ENCODE data around the gene HRCT1.
"Not testable (repeated sequence)": the region's sequence is repeated elsewhere in the genome, so short reads cannot be mapped to it uniquely, and the experiment has no call there.

HRCT1 gene

DNA sequence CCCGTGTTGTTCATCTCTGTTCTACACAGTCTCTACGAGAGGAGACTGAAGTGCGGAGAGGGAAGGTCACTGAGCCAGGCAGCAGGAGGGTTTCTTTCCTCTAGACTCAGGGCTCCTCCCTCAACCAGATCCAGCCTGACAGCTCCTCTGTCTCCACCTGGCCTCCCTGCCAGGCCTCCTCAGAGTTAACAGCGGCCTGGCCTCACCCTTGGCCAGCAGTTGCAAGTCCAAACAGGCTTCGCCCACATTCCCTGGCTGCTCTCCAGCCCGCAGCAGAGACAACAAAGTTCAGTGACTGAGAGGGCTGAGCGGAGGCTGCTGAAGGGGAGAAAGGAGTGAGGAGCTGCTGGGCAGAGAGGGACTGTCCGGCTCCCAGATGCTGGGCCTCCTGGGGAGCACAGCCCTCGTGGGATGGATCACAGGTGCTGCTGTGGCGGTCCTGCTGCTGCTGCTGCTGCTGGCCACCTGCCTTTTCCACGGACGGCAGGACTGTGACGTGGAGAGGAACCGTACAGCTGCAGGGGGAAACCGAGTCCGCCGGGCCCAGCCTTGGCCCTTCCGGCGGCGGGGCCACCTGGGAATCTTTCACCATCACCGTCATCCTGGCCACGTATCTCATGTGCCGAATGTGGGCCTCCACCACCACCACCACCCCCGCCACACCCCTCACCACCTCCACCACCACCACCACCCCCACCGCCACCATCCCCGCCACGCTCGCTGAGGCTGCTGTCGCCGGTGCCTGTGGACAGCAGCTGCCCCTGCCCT is at the start of gene HRCT1:
Gene HRCT1 (plus strand): TSS at position 291 of the 768 bp plus-strand sequence. CDS start 86 bp downstream, at position 377.
- no peak for DNase-seq

DNA sequence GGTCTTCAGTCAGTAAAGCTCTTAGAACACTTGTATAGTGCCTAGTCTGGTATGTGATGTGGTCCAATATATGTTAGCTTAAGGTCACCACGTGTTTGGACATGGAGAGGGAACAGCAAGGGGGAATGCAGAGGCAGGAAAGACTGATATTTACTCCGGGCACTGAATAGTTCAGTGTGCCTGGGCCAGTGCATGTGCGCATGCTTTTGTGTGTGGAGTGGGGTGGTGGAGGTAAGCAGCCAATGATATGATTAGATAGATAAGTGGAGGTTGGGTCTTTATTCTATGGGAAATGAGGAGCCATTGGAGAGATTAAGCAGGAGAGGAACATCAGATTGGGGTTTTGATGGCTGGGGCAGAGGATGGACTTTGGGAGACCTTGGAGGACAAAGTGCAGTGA is 49.8 kb upstream of the HRCT1 start:
- DNase-seq = no peak

DNA sequence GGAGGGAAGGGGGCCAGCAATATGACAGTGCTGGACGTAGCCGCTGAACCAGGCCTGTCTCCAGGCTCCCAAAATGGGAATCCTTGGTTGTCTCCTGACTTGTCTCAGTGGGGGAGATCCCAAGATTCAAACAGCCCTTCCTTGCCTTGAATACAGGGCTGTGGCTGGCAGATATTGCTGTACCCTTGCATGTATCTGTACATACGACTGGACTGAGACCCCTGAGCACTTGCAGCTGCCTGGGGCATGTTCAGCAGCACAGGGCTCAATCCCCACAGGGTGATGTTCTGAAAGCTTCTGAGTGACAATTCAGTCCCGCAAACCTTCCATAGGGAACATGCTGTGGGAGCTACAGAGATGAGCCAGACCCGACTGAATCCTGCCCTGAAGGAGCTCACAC is 49.1 kb upstream of the HRCT1 start:
- DNase-seq = no peak

DNA sequence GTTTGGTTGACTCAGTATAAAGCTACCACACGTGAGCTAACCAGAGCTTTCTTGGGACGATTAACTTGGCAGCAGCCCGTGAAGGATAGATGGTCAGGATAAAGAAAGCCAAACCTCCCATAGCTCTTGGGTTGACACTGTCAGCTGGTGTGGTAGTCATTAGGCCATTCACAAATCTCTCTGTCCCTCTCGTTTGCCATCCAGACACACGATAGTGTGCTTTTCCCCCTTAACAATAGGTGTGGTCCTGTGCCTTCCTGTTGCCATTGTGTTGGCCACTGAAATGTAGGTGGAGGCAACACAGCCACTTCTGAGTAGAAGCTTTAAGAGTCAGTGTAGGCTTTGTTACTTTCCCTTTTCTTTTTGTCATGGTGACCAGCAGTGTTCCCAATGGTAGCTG is 47.5 kb upstream of the HRCT1 start:
- no peak for DNase-seq

DNA sequence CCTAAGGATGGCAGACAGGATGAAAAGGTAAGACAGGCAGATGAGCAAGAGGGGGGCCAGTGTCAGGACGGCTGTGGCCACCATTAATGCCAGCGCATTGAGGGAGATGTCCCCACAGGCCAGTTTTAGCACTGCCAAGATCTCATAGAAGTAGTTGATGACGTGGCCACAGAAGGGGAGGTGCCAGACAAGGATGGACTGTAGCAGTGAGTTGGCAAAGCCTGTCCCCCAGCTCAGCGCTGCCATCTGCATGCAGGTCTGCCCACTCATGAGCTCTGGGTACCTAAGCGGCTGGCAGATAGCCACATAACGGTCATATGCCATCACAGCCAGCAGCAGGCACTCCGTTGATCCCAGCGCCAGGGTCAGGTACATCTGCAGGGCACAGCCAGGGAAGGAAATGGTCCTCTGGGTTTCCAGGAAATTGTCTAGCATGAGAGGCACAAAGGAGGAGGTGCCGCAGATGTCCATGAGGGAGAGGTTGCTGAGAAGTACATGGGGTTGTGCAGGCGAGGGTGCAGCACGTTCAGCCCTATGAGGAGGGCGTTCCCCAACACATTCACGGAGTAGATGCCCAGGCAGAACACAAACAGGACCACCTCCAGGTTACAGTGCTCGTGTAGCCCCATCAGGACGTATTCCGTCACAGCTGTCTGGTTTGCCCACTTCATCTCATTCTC is 46.6 kb upstream of the HRCT1 start:
- DNase-seq = peak; percentile 52

DNA sequence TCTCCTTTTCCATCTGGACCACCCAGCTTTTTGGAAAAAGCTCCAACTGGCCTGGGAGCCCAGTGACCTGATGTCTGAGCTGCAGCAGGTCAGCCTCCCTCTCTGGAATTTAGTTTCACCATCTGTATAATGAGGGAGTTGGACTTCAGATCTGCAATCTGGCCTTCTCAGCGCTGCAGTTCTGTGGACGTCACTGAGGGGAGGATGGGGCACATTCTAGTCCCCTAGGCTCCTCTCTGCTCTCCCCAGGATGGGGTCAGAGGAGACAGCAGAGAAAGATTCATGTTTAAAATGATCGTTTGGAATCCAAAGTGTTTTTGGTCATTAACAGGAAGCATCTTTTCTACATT is 46.0 kb upstream of the HRCT1 start:
- no peak for DNase-seq

DNA sequence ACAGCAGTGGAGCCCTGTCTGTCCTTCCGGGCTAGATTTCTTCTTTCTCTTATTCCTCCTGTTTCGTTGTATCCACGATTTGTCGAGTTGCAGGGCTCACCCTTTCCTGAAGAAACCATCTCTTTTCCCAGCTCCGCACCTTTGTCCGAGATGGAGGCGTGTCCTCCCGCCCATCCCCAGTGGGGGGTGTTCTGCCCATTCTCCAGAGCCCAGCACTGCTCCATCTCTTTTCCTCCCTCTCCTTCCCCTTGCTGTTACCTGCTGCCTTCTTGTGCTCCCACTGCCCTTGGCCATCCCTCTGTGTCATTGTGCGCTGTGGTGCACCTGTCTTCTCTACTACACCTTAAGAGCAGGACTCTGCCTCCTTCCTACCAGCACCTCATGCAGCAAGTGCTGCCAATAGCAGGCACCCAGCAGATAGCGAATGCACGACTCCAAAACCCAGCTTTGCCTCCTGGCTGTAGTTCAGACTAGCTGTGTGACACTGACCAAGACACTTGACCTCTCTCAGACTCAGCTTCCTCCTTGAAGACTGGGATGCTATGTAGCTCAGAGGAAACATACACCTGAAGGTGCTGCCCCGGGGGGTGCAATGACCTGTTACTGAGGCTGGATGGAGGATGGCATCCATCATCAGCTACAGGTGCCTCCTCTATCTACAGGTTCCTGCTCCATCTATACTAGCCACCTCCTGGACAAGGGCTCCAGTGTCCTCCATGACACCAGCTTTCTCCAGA is 44.7 kb upstream of the HRCT1 start:
- no peak for DNase-seq

DNA sequence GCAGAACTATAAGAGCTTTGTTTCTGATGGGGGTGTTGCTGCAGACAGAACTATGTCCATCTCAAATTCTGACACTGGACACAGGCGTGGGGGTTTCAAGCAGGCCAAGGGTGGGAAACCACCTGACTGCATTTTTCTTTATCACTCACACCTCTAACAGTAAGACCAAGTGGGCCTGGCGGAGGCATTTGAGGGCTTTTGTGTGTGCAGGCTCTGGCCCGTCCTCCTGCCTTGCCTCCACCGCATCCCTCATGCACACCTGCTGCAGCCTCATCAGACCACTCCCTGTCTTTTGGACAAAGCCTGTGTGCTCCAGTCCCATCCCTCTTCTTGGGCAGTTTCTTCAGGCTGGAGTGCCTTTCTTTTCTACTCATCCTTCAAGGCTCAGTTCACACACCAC is 43.7 kb upstream of the HRCT1 start:
- DNase-seq = no peak

DNA sequence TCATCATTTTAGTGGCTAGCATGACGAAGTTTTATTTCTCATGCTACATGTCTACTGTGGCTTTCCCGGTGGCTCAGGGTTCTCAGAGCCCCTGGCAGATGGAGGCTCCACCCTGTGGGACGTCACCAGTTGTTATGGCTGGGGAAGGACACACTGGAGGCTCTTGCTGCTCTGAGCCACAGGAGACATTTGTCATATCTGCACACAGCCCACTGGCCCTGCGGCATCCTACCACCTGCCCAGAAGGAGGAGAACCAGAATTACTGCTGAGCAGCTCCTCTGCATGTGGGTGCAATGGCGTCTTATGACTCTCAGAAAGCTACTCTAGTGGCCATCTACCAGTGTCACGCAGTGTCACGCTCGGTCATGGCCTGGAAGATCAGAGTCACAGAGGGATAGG is 42.4 kb upstream of the HRCT1 start:
- DNase-seq = no peak

DNA sequence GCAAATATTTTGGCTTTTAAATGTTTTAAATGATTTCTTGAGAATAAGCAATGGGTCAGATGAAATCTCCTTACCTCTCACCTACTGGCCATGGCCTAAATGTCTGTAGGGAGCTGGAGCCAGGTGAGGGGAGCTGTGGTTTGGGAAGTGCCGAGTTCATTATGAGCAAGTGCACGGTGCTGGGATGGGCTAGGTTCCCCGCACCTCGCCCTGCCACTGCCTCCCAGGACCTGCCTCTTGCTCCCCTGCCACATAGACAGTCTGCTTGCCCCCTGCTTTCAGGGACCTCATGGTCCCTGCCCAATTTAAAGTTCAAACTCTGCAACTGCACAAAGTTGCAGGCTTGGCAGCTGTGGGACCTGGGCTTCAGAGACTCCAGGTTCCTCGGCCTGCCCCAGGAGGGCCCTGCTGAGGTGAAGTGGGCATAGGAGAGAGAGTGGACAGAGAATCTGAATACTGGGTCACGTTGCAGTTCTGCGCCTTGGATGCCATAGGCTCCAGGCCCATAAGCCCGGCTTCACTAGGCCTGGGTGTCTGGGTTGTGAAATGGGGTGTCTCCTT is 41.2 kb upstream of the HRCT1 start:
- DNase-seq = no peak

DNA sequence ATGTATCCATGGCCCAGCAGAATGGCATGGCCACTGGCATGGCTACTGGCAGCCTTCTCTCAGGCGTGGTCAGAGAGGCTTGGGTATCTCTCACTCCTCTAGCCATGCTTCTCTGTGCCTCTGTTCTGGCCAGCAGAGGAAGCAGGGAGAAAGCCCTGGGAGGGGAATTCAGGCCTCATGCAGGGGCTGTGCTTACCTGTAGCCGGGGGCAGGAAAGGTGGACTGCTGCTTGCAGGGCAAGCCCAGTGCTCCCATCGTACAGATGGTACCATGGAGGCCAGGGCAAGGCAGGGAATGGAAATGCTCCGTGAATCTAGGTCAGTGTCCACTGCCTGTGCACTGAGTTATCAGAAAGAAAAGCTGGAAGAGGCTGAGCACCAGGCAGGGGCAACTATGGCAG is 38.5 kb upstream of the HRCT1 start:
- DNase-seq = no peak

DNA sequence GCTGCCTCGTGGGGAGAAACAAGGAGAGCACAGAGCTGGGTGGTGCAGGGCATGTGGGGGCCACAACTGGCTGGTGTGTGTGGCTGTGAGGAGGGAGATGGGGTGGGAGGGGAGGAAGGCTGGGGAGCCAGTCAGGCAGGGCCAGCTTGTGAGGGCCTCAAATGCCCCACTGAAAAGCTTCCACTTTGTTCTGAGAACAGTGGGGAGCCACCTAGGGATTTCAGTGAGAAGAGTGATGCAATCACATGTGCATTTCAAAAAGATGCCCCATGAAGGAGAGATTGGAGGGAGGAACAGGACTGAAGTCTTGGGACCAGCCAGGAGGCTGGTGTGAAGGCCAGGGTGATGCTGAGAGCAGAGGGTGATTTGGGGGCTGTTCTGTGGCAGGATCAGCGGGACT is 37.1 kb upstream of the HRCT1 start:
- DNase-seq = no peak

DNA sequence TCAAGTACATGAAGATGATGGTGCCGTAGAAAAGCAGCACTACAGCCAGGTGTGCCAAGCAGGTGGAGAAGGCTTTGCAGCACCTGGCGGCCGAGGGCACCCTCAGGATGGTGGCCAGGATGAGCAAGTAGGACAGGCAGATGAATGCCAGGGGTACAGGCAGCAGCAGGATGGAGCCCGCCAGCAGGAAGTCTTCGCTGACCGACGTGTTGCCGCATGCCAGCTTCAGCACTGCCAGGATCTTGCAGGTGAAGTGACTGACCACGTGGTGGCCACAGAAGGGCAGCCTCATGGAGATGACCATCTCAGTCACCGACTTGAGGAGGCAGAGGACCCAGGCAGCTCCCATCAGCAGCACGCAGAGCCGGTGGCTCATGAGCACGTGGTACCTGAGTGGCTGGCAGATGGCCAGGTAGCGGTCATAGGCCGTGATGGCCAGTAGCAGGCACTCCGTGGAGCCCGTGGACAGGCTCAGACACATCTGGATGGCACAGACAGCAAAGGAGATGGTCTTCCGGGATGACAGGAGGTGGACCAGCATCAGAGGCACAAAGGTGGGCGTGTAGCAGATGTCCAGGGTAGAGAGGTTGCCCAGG is 36.3 kb upstream of the HRCT1 start:
- no peak for DNase-seq

DNA sequence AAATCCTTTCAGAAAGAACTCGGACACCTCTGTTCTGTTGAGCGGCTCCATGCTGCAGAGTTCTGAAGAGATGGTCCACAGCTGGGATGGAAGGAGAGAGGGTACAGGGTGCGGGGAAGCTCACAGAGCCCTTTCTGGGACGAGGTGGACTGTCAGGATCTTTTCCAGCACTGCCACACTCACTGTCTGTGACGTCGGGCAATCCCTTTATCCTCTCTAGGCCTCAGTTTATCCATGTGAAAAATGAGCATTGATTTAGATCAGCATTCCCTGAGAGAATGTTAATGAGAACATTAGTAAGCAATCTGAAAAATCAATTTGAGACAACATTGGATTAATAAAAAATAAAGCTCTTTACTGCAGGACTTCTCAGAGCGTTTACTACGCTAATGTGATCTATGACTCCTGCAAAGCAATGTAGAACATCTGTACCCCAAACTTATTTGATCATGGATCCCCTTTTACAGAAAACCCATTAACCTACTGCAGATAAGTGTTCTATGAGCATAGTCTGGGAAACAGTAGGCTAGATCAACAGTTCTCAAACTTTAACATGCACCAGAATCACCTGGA is 35.6 kb upstream of the HRCT1 start, which contains the start of gene OR13J1:
Gene OR13J1 (minus strand): TSS at position 51 of the 573 bp plus-strand sequence. CDS start 0 bp downstream, at position 51.
- DNase-seq = no peak

DNA sequence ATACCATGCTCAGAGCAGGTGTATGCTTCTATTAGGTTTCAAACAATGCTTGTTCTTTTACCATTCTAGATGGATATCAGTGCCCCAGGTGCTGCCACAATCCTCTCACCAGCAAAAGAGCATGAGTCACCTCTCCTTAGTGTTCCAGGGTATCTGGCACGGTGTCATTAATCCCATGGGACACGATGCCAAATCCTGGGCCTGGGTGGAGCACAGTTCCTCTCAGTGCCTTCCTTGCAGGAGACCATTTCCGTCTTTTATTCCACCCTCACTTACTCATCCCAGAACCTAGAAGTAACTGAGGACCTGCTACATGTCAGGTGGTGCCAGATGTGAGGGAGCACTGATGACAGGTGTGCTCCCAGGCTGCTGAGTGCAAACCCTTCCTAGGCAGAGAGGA is 34.5 kb upstream of the HRCT1 start:
- DNase-seq = no peak

DNA sequence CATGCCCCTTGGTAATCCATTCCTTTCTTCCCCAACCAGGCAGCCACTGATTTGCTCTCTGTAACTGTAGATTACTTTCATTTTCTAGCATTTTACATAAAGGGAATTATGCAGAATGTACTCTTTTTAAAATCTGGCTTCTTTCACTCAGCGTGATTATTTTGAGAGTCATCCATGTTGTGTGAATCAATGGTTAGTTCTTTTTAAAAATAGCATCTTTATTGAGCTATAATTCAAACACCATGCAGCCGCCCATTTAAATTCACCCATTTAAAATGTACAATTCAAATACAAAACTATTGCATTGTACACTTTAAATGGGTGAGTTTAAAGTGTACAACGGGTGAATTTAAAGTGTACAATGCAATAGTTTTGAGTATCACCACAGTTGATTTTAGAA is 33.5 kb upstream of the HRCT1 start:
- no peak for DNase-seq

DNA sequence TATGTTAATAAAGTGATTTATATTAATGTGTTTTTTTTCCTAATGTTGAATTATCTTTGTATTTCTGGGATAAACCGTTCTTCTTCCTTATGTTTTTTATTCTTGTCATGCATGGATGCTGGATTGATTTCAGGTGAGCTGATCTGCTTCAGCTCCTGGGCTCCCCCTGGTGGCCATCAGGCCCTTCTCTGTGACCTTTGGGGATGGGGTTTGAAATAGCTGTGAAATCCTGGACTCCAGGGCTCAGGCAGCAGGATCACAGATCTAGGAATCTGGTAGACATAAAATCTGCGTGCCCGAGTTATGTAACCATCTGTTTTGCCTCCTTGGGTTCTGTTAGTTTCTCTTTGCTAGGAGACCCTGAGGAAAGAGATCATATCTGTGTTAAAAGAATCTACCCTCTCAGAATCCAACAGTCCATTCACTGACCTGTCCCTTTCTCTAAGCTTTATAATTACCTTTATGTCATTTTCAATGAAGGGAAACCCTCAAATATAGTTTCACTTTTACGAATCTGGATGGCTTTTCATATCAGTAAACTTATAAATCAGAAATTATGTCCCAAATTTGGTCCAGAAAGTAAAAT is 23.6 kb upstream of the HRCT1 start:
- DNase-seq = peak; percentile 71

DNA sequence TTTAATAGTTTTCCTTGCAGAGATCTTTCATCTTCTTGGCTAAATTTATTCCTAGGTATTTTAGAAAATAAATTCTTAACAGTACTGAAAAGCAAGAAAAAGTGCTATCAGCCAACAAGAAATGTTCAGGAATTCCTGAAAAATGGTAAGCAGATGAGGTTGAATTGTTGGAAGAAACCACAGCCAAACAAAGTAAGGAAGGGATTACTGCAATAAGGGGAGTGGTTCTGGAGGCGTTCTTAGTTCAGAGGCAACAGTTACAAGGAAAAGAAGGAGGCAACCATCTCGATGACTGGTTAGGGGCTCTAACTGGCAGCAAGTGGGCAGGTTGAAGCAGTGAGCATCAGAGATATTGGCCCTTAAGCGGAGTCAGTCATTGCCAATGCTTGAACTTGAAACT is 23.0 kb upstream of the HRCT1 start:
- DNase-seq = no peak

DNA sequence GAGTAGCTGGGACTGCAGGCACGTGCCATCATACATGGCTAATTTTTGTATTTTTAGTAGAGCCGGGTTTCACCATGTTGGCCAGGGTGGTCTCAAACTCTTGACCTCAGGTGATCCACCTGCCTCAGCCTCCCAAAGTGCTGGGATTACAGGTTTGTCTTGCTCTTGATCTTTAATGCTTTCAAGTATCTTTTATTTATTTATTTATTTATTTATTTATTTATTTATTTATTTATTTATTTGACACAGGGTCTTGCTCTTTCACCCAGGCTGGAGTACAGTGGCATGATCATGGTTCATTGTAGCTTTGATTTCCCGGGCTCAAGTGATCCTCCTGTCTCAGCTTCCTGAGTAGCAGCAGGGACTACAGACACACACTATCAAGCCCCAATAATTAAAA is 21.1 kb upstream of the HRCT1 start:
- DNase-seq = not testable (repeated sequence)

DNA sequence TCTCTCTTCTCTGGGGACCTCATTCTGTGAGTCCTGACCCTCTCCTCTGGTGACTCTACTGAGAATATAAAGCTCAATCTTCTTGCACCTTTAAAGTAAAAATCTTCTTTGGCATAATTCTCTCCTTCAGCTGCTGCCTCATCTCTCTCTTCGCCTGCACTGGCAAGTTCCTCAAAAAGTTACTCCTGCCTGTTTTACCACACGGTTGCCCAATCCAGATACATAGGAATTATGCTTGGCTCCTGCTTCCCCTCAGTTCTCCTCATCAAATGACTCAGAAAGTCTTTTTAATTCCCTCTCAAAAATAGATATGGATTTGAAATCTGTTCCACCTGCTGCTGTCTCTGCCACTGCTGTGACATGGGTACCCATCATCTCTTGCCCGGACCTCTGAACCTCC is 14.4 kb upstream of the HRCT1 start:
- no peak for DNase-seq

DNA sequence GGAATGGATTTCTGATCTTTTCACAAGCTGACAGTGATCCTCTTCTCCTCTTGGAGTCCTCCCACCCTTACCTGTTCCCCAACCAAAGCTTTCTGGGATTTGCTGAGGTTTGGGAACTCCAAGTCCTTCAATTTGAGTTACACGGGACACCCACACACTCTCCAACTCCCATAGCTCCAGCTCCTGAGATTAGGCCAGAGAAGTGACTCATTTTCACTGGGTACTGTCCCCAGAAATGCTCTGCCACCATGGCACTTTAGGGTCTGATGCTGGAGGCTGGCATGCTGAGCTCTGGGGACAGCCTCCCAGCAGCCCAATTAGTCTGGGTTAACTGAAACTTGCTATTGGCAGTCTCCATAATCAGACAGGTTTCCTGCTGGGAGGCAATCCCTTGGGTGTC is 14.0 kb upstream of the HRCT1 start:
- no peak for DNase-seq

DNA sequence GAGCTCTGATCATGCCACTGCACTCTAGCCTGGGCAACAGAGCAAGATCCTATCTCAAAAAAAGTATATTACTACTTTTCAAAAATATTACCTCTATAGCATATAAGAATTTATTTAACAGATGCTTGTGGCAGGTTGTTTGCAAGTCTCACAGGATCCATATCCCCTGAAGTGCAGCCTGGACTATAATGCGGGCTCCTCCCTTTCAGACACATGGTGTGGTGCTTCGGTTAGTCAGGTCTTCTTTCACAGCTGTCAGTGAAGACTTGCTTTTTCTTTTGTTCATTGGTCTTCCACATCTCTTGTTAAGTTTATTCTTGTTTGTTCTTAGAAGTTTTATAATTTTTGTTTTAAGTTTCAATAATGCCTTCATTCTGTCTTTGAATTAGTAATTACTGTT is 9.4 kb upstream of the HRCT1 start:
- DNase-seq = no peak

All from CD4-positive, alpha-beta T cell treated with Interleukin-15 for 1 hour (primary cell).